Cardiac muscle cell (in vitro differentiated cells and primary cell): Measurements from ENCODE around the gene BMPR1A. TPM values are rescaled to one million over a fixed set of nuclear protein-coding genes. Genes with fewer than 3 reads are reported as not detected.

Source experiments
- DNase-seq, 2 donors: peaks; one replicate each; pipeline versions ENCODE4 v3.0.0 to v3.0.0-alpha.2; 2010 to 2017; ENCODE audit warnings: low read depth in 1 of 2, low spot score in 1 of 2
- H3K27ac ChIP-seq: fragments of 200-600 bp; sonication (generic); 2 replicates; pipeline ENCODE4 v1.5.1; 2016
- H3K27me3 ChIP-seq: fragments of 200-600 bp; sonication (generic); 2 replicates; pipeline ENCODE4 v1.6.0; 2016; ENCODE audit warnings: control low read depth
- H3K36me3 ChIP-seq: fragments of 200-600 bp; sonication (generic); 2 replicates; pipeline ENCODE4 v1.5.1; 2016; ENCODE audit warnings: control low read depth
- H3K4me1 ChIP-seq: fragments of 200-600 bp; sonication (generic); 2 replicates; pipeline ENCODE4 v1.8.1; 2017; ENCODE audit warnings: low read depth, mild to moderate bottlenecking, mixed run types
- H3K4me3 ChIP-seq: fragments of 200-600 bp; sonication (generic); 2 replicates; pipeline ENCODE4 v1.5.1; 2016; ENCODE audit warnings: mild to moderate bottlenecking
- H3K9me3 ChIP-seq: fragments of 200-600 bp; sonication (generic); 2 replicates; pipeline ENCODE4 v1.5.1; 2017; ENCODE audit warnings: low read depth, mild to moderate bottlenecking, control low read depth
- CTCF ChIP-seq: IDR thresholded peaks from 2 replicates; pipeline ENCODE4 v1.5.1; 2012; ENCODE audit warnings: low read depth, mild to moderate bottlenecking, low read length
- polyA plus RNA-seq: library from polyadenylated mRNA; unstranded; fragments of >200 nt; fragmentation: Nextera tagmentation; extraction: Ambion mirVana; gene quantifications from 2 replicates; pipeline ENCODE4 v1.2.1, GENCODE V29; 2016
- total RNA-seq: library from RNA; depleted of rRNA; stranded (reverse); fragments of >200 nt; gene quantifications from 2 replicates; pipeline ENCODE4 v1.2.3, GENCODE V29; 2016

The BMPR1A gene
- total and polyA plus RNA-seq, 2 experiments from 2014 or later: 35.6 to 39.4 TPM

DNA sequence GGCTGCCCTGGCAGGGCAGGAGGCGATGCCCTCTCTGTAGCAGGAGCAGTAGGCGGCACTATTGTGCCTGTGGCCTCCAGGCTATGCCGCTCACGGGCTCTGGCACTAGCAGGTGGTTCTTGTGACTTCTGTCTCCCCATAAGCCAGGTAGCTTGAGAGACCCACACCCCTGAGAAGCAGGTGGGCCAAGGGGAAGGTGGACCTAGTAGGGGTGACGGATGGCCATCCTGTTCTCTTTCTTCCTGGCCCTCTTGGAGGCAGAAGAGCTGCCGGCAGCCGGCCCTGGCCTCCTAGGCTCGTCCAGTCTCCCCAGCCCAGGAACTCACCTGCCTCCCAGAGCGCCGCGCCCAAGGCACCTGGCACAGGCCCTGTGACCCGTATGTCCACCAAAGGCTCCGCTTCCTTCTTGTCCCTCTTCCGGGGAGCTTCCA, 185.6 kb downstream of the BMPR1A start:
- no peak for DNase-seq
- Histone ChIP-seq H3K9me3 (no peaks in the 10 kb centered on the region), H3K36me3 (no peaks in the 10 kb centered on the region), H3K27me3 (no peaks in the 10 kb centered on the region), H3K27ac (no peak overlapping the region), H3K4me3 (no peak overlapping the region), H3K4me1 (no peaks in the 10 kb centered on the region)
- no peak for TF ChIP-seq CTCF

- no peaks in the 10 kb centered on the region for H3K36me3 ChIP-seq
- no peaks in the 10 kb centered on the region for H3K9me3 ChIP-seq
- no peaks in the 10 kb centered on the region for H3K27me3 ChIP-seq
- H3K27ac ChIP-seq: no peak overlapping the region
- H3K4me3 ChIP-seq: no peak overlapping the region
- no peak for TF ChIP-seq CTCF
- DNase-seq: peak in 1 of 2 donors; percentile 57
- no peaks in the 10 kb centered on the region for H3K4me1 ChIP-seq
These were observed 186.3 kb downstream of the BMPR1A start for GRCh38 chr10:86942441-86943315.

- no peaks in the 10 kb centered on the region for H3K9me3 ChIP-seq
- H3K27ac ChIP-seq: no peak overlapping the region
- H3K27me3 ChIP-seq: no peaks in the 10 kb centered on the region
- DNase-seq: no peak
- H3K4me1 ChIP-seq: no peaks in the 10 kb centered on the region
- no peak for TF ChIP-seq CTCF
- H3K4me3 ChIP-seq: no peak overlapping the region
- H3K36me3 ChIP-seq: no peaks in the 10 kb centered on the region
These were observed 187.1 kb downstream of the BMPR1A start for GRCh38 chr10:86943316-86944030.

- no peaks in the 10 kb centered on the region for H3K4me1 ChIP-seq
- no peaks in the 10 kb centered on the region for H3K36me3 ChIP-seq
- no peak overlapping the region for H3K27ac ChIP-seq
- H3K4me3 ChIP-seq: no peak overlapping the region
- DNase-seq: no peak
- no peak for TF ChIP-seq CTCF
- no peaks in the 10 kb centered on the region for H3K9me3 ChIP-seq
- H3K27me3 ChIP-seq: no peaks in the 10 kb centered on the region
These were observed 187.6 kb downstream of the BMPR1A start for GRCh38 chr10:86944031-86944419.

DNA sequence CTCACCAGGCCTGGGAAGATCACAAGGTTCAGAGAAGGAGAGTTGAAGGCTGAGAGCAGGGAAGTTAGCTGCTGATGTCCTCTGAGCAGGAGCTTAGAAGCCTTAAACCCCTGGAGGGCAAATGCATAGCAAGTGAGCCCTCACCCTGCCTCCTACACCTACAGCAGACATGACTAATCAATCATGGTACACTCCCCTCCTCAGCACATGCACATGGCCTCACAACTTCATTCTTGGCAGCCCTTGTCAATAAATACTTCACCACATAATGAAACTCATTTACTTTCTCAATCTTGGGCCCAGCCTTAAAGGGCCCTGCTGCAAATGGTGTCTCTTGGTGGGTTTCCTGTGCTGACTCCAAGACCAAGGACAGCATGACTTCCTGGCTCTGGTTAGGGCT, 188.1 kb downstream of the BMPR1A start:
- no peaks in the 10 kb centered on the region for H3K4me1 ChIP-seq
- H3K27ac ChIP-seq: no peak overlapping the region
- no peaks in the 10 kb centered on the region for H3K27me3 ChIP-seq
- TF ChIP-seq CTCF: no peak
- H3K4me3 ChIP-seq: no peak overlapping the region
- no peaks in the 10 kb centered on the region for H3K36me3 ChIP-seq
- no peak for DNase-seq
- H3K9me3 ChIP-seq: no peaks in the 10 kb centered on the region
